ENCODE measurements around the gene MYOZ3.

MYOZ3 gene

DNA sequence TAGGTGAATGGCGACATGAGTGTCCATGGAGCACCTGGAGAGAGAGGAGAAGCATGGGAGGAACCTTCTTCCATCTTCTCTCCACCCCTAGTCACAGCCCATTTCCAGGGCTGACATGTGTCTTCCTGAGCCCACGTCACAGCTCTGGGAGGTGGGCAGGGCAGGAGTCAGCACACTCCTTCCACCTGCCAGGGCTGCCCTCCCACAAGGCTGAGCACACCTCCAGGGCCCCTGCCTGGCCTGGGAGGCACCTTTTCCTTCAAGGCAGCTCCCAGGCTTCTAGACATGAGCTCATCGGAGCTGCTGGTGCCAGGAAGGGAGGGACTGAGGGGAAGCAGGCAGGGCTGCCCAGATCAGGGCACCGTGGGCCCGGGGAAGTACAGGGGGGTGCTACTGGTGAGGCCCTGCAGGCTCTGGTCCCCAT lies 34.2 kb upstream of the MYOZ3 start:
- TF ChIP-seq CTCF (IDR thresholded peaks at IDR 0.05; ENCODE audit: low read depth, low read length): no peak
- H3K4me3 ChIP-seq (replicated peaks in 1 of 2; ENCODE audit: low read depth in 2 of 2, low read length in 2 of 2): peak overlapping the region; percentile 7 to 89
- peak in 1 of 2 donors; percentile 35 for DNase-seq (ENCODE audit: low read depth in 2 of 2)

DNA sequence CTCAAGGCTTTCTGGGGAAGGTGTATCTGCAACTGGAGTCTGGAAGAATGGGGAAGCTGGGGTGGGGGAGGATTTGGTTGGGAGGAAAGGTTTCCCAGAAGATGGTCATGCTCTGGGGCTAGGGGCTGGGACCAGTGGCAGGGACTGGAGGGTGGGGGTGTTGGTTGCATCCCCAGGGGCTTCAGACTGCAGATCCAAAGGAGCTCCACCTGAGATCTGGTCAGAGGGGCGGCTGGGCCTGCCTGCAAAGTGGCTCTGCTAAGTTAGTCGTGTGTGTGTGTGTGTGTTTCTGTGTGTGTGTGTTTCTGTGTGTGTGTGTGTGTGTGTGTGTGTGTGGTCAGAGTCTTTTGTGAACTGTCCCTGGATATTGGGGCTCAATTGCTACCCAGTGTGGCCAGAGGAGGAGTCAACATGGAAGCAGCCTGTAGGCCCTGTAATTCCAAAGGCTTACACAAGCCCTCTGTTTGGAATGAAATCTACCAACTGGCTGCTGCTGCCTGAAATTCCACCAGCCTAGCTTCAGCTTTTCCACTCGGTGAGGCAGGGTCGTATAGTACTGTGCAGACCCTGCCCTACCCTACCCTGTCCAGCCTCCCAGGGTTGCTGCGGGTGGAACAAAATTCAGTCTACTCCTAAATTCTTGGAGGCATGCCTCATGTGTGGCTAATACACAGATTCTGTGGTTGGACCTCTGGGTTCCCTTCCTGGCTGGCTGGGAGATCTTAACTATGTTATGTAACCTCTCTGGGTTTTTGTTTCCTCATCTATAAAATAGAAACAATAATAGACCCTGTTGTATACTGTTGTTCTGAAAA lies 33.1 kb upstream of the MYOZ3 start:
- DNase-seq (ENCODE audit: low read depth in 2 of 2): peak; percentile 44 to 71
- no peak for TF ChIP-seq CTCF (IDR thresholded peaks at IDR 0.05; ENCODE audit: low read depth, low read length)

DNA sequence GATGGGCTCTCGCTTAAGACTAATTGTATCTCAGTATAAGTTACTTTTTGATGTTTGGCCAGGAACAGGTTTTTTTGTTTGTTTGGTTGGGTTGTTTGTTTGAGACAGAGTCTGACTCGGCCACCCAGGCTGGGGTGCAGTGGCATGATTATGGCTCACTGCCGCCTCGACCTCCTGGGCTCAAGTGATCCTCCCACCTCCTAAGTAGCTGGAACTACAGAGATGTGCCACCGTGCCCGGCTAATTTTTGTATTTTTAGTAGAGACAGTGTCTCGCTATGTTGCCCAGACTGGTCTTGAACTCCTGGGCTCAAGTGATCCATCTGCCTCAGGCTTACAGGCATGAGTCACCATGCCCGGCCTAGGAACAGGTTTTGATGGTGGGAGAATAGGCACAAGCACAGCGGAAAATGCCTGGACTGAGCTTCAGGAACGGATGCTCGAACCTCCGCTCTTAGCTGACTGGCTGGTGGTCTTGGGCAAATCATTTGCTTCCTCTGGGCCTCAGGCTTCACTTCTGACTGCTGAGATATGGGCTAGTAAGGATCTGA lies 32.0 kb upstream of the MYOZ3 start:
- no peak for DNase-seq (ENCODE audit: low read depth in 2 of 2)
- no peak overlapping the region for H3K4me3 ChIP-seq (replicated peaks in 1 of 2; ENCODE audit: low read depth in 2 of 2, low read length in 2 of 2)
- TF ChIP-seq CTCF (IDR thresholded peaks at IDR 0.05; ENCODE audit: low read depth, low read length): no peak

More for the DNA sequence above, 33.1 kb upstream of the MYOZ3 start:
- H3K4me3 ChIP-seq (replicated peaks in 1 of 2; ENCODE audit: low read depth in 2 of 2, low read length in 2 of 2): no peak overlapping the region

- H3K4me3 ChIP-seq (replicated peaks in 1 of 2; ENCODE audit: low read depth in 2 of 2, low read length in 2 of 2): no peak overlapping the region
- no peak for TF ChIP-seq CTCF (IDR thresholded peaks at IDR 0.05; ENCODE audit: low read depth, low read length)
- no peak for DNase-seq (ENCODE audit: low read depth in 2 of 2)
Measured at GRCh38 chr5:150630016-150630415, 31.0 kb upstream of the MYOZ3 start.

DNA sequence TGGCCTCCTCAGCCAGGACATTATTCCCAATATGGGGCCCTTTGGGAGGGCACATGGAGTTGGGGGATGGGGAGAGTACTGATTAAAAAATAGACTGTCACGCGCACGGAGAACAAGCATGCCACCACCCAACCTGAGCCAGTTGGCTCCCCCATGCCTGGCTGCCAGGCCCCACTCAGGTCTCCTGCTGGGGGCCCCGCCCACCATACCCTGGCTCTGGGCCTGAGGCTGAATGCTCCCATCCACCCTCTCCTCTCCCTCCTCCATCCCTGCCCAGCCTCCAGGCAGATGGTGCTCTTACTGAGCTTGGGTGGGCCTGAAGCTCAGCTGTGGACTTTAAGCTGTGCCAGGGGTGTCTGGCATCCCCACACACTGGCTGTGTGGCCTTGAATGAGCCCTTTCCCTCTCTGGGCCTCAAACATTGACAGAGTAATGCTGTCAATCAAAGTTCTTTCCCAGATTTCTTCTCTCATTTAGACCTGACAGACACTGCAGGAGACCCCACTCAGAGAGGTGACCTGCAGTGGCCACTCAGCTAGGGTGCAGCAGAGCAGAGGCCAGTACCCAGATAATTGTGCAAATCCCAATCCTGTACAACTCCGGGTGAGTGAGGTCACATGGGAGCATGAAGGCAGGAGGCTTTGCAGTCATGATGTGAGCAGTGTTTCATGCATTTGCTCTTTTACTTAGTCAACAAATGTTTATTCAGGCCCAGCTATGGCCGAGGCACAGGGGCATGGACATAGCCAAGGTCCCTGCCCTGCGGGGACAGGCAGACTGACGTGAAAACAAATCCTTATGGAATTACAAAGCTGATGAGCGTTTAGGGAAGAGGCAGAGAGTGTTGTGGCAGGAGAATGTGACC lies 30.4 kb upstream of the MYOZ3 start:
- no peak for TF ChIP-seq CTCF (IDR thresholded peaks at IDR 0.05; ENCODE audit: low read depth, low read length)
- no peak for DNase-seq (ENCODE audit: low read depth in 2 of 2)
- H3K4me3 ChIP-seq (replicated peaks in 1 of 2; ENCODE audit: low read depth in 2 of 2, low read length in 2 of 2): no peak overlapping the region

DNA sequence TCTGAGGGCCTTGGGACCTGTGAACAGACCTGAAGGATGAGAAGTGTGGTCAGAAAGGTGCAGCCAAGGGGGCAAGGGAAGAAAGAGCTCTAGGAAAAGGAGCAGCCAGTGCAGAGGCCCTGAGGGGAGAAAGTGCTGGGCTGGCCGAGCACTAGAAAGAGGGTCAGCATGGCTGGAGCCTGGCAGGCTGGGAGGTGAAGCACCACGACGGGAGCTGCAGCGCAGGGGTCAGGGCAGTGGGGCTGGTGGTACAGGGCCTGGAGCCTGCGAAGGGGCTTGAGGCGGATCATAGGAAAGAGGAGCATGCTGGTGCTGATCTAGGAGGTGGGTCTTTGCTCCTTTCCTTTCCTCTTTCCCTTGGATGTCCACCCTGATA lies 29.7 kb upstream of the MYOZ3 start:
- no peak for TF ChIP-seq CTCF (IDR thresholded peaks at IDR 0.05; ENCODE audit: low read depth, low read length)
- DNase-seq (ENCODE audit: low read depth in 2 of 2): no peak
- no peak overlapping the region for H3K4me3 ChIP-seq (replicated peaks in 1 of 2; ENCODE audit: low read depth in 2 of 2, low read length in 2 of 2)
